ENCODE data around the gene POU2F1. TPM values are rescaled to one million over a fixed set of nuclear protein-coding genes. Genes with fewer than 3 reads are reported as not detected.

Gene POU2F1
- total and polyA plus RNA-seq, 2 donors (not counting 3 experiments of a cell fraction or from before 2014, with no cell fraction given): 6.0 to 12.9 TPM

- BruUV-seq (replicated peaks): no TSS peak
- DNase-seq (ENCODE audit: low read depth, low spot score) (no peak), FAIRE-seq (no peak)
- no peaks in the 10 kb centered on the region for H3K27me3 ChIP-seq (ENCODE audit: control insufficient read depth in 2 of 2, insufficient read depth in 2 of 2, low read length in 2 of 2)
- H3K4me2 ChIP-seq (ENCODE audit: insufficient read depth, low read length): no peak overlapping the region
- H4K20me1 ChIP-seq (replicated peaks; ENCODE audit: control insufficient read depth, extremely low read depth, insufficient read depth, low read length): no peaks in the 10 kb centered on the region
- no peaks in the 10 kb centered on the region for H3K9me3 ChIP-seq (replicated peaks; ENCODE audit: control insufficient read depth, insufficient read depth, low read length)
- no peak overlapping the region for H3K4me3 ChIP-seq (replicated peaks in 1 of 3; ENCODE audit: insufficient read depth in 1 of 3, low read depth in 1 of 3, low read length in 3 of 3)
- ChIA-PET CTCF (interaction anchor here (1.1 kb wide), 1 partner anchor 22 kb away, joined by 3 read pairs; no protein-coding TSS in a partner anchor), POLR2A (no interaction called here)
- no peak overlapping the region for H3K27ac ChIP-seq (ENCODE audit: insufficient read depth, low read depth, low read length)
- H3K79me2 ChIP-seq (ENCODE audit: control insufficient read depth, insufficient read depth, low read length): no peaks in the 10 kb centered on the region
- no peaks in the 10 kb centered on the region for H3K9me1 ChIP-seq (replicated peaks; ENCODE audit: control insufficient read depth, extremely low read depth, insufficient read depth, low read length)
- H3K4me1 ChIP-seq (ENCODE audit: control insufficient read depth, extremely low read depth, insufficient read depth, low read length): no peaks in the 10 kb centered on the region
- intact Hi-C loops (cut with micrococcal nuclease): no loop called here
- no peak for TF ChIP-seq FOS (IDR thresholded peaks at IDR 0.05; ENCODE audit: borderline replicate concordance, insufficient read depth, low read length)
- TF ChIP-seq GATA2 (IDR thresholded peaks at IDR 0.05; ENCODE audit: insufficient read depth, insufficient read length, low read depth, low read length): no peak
- TF ChIP-seq MYC (IDR thresholded peaks at IDR 0.05; ENCODE audit: low read depth, low read length): no peak
- no peak for TF ChIP-seq CTCF (IDR thresholded peaks at IDR 0.05; ENCODE audit: extremely low read depth in 1 of 2, insufficient read depth in 1 of 2, low read depth in 1 of 2, low read length in 2 of 2)
- no peak for TF ChIP-seq POLR2A (IDR thresholded peaks at IDR 0.05; ENCODE audit: low read depth, low read length)
- TF ChIP-seq EZH2 (IDR thresholded peaks at IDR 0.05; ENCODE audit: borderline replicate concordance, low read depth, low read length, severe bottlenecking): no peak
- no peak for TF ChIP-seq JUN (IDR thresholded peaks at IDR 0.05; ENCODE audit: borderline replicate concordance, insufficient read depth, insufficient read length, low read depth)
- TF ChIP-seq MAX (IDR thresholded peaks at IDR 0.05; ENCODE audit: insufficient read depth, insufficient read length): no peak
- TF ChIP-seq POLR2AphosphoS5 (IDR thresholded peaks at IDR 0.05; ENCODE audit: insufficient read depth, low read depth, low read length): no peak
- H3K36me3 ChIP-seq (ENCODE audit: control insufficient read depth in 2 of 2, extremely low read depth in 1 of 2, insufficient read depth in 2 of 2, low read length in 2 of 2): no peaks in the 10 kb centered on the region
- H3K9ac ChIP-seq (replicated peaks; ENCODE audit: extremely low read depth, insufficient read depth, low read length): no peak overlapping the region
- H2AFZ ChIP-seq (ENCODE audit: low read depth, low read length): no peak overlapping the region
- dilution Hi-C loops (cut with MboI; ENCODE audit: extremely low pct_ligation_motif_present, low sequenced_read_pairs): no loop called here
Observed at GRCh38 chr1:167427848-167428247, 207.2 kb downstream of the POU2F1 start.
